ENCODE data around the gene D2HGDH. TPM values are rescaled to one million over a fixed set of nuclear protein-coding genes. Genes with fewer than 3 reads are reported as not detected.
A peak's percentile ranks its signal among the peaks of the same experiment; 100 is the strongest.
"Not testable (repeated sequence)": the region's sequence is repeated elsewhere in the genome, so short reads cannot be mapped to it uniquely, and the experiment has no call there.

D2HGDH gene
- total RNA-seq, 1 donor from 2014 or later, result 45.5 TPM

- DNase-seq (ENCODE audit: low spot score) (no peak), ATAC-seq (no peak)
These were observed 11.7 kb downstream of the D2HGDH start for GRCh38 chr2:241746084-241746483.

- DNase-seq (ENCODE audit: low spot score) (no peak), ATAC-seq (no peak)
These were observed 14.2 kb downstream of the D2HGDH start for GRCh38 chr2:241748468-241749256.

GRCh38 chr2:241750076-241750840 lies 15.8 kb downstream of the D2HGDH start:
- no peak for ATAC-seq

GRCh38 chr2:241751152-241751551 lies 16.7 kb downstream of the D2HGDH start:
- ATAC-seq (no peak), DNase-seq (ENCODE audit: low spot score) (no peak)

More at GRCh38 chr2:241750076-241750840, 15.8 kb downstream of the D2HGDH start:
- no peak for DNase-seq (ENCODE audit: low spot score)

DNA sequence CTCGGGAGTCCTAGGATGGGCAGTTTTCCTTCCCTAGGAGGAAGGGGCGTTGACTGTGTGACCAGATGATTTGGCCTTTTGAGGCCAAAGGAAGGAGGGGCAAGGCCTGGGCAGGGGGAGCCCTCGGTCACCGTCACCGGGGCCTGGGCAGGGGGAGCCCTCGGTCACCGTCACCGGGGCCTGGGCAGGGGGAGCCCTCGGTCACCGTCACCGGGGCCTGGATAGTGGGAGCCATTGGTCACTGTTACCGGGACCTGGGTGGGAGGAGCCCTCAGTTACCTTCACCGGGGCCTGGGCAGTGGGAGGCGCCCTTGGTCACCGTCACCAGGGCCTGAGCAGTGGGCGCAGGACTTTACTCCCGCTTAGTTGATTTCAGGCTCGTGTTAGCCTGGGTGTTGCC lies 17.3 kb downstream of the D2HGDH start:
- DNase-seq (ENCODE audit: low spot score) (no peak), ATAC-seq (no peak)

- ATAC-seq, result no peak
- no peak for DNase-seq (ENCODE audit: low spot score)
These were observed 17.8 kb downstream of the D2HGDH start for GRCh38 chr2:241752253-241752652.

GRCh38 chr2:241752689-241753276 lies 18.4 kb downstream of the D2HGDH start:
- ATAC-seq (no peak), DNase-seq (ENCODE audit: low spot score) (no peak)

GRCh38 chr2:241753493-241753892 lies 19.1 kb downstream of the D2HGDH start:
- no peak for DNase-seq (ENCODE audit: low spot score)

GRCh38 chr2:241754042-241754441 lies 19.6 kb downstream of the D2HGDH start:
- ATAC-seq (no peak), DNase-seq (ENCODE audit: low spot score) (no peak)

More at GRCh38 chr2:241753493-241753892, 19.1 kb downstream of the D2HGDH start:
- ATAC-seq, result no peak

- no peak for ATAC-seq
- no peak for DNase-seq (ENCODE audit: low spot score)
These were observed 20.7 kb downstream of the D2HGDH start for GRCh38 chr2:241755166-241755565.

- DNase-seq (ENCODE audit: low spot score) (no peak), ATAC-seq (no peak)
These were observed 21.3 kb downstream of the D2HGDH start for GRCh38 chr2:241755777-241756176.

DNA sequence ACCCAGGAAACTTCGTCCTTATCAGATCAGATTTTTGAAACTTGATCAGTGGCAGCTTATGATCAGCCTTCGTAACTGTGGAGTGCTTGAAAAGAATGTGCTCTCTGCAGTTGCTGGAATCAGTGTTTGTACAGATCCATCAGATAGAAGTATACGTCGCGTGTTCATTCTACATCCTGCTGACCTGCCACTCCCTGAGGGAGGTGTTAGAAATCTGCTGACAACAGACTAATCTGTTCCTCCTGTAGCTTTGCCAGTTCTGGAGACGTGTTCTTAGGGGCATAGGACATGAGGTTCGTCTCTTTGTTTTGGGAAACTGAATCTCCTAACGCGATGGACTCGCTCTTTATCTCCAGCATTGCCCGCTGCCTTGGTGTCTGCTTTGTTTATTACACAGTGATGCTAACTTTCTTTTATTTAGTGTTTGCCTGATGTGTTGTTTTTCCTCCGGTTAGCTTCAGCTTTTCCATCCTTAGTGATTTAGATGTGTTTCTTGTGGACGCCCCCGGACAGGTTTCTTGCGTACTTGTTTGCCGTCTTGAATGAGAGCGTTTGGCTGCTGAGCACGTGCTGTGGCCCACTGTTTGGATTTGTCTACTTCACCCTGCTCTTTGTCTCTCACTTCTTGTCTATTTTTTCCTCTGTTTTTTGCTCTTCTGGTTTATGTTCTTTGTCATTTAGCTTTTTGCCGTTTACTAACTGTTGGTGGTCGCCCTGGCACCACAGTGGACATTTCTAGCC lies 24.8 kb downstream of the D2HGDH start:
- DNase-seq (ENCODE audit: low spot score) (no peak), ATAC-seq (no peak)

- DNase-seq (ENCODE audit: low spot score), result not testable (repeated sequence)
These were observed 25.5 kb downstream of the D2HGDH start for GRCh38 chr2:241759893-241760292.

GRCh38 chr2:241760301-241760771 lies 25.9 kb downstream of the D2HGDH start:
- ATAC-seq (no peak), DNase-seq (ENCODE audit: low spot score) (no peak)

More at GRCh38 chr2:241759893-241760292, 25.5 kb downstream of the D2HGDH start:
- not testable (repeated sequence) for ATAC-seq

GRCh38 chr2:241762321-241762932 lies 28.0 kb downstream of the D2HGDH start:
- peak; percentile 53 for ATAC-seq

GRCh38 chr2:241762933-241763369 lies 28.5 kb downstream of the D2HGDH start:
- DNase-seq (ENCODE audit: low spot score) (no peak), ATAC-seq (peak; percentile 10)

More at GRCh38 chr2:241762321-241762932, 28.0 kb downstream of the D2HGDH start:
- no peak for DNase-seq (ENCODE audit: low spot score)

- DNase-seq (ENCODE audit: low spot score) (no peak), ATAC-seq (no peak)
These were observed 29.3 kb downstream of the D2HGDH start for GRCh38 chr2:241763551-241764274.

GRCh38 chr2:241764275-241765241 lies 30.1 kb downstream of the D2HGDH start:
- peak; percentile 40 for DNase-seq (ENCODE audit: low spot score)

More at GRCh38 chr2:241764275-241765241, 30.1 kb downstream of the D2HGDH start:
- peak; percentile 9 for ATAC-seq

Measured in left lobe of liver (tissue), 2 donors.